Suprapubic skin (tissue), 4 donors: ENCODE data around the gene GIMAP5. TPM values are rescaled to one million over a fixed set of nuclear protein-coding genes. Genes with fewer than 3 reads are reported as not detected.
A peak's percentile ranks its signal among the peaks of the same experiment; 100 is the strongest.
"Not testable (repeated sequence)": the region's sequence is repeated elsewhere in the genome, so short reads cannot be mapped to it uniquely, and the experiment has no call there.

Source experiments
- DNase-seq, 2 donors: peaks; one replicate each; pipeline ENCODE4 v3.0.0-alpha.2; 2019; ENCODE audit warnings: low spot score in 2 of 2
- H3K27ac ChIP-seq: fragments of 200-600 bp; sonication (generic); one replicate; pipeline ENCODE4 v1.5.1; 2019
- H3K27me3 ChIP-seq: fragments of 200-600 bp; sonication (generic); one replicate; pipeline ENCODE4 v1.5.1; 2019
- H3K36me3 ChIP-seq: fragments of 200-600 bp; sonication (generic); one replicate; pipeline ENCODE4 v1.5.1; 2019
- H3K4me1 ChIP-seq: fragments of 200-600 bp; sonication (generic); one replicate; pipeline ENCODE4 v1.5.1; 2019
- H3K4me3 ChIP-seq: fragments of 200-600 bp; sonication (generic); one replicate; pipeline ENCODE4 v1.5.1; 2019; ENCODE audit warnings: mild to moderate bottlenecking
- H3K9me3 ChIP-seq: fragments of 200-600 bp; sonication (generic); one replicate; pipeline ENCODE4 v1.5.1; 2019
- CTCF ChIP-seq, 2 donors: fragments of 200-600 bp in 1 of 2; fragments of 450-650 bp in 1 of 2; sonication (generic) in 1 of 2; IDR thresholded peaks; one replicate each; pipeline ENCODE4 v1.5.1; 2016 to 2019; ENCODE audit warnings: antibody characterized with exemption in 2 of 2, mild to moderate bottlenecking in 1 of 2, moderate library complexity in 1 of 2
- EP300 ChIP-seq: sonication (generic); formaldehyde crosslinking; IDR thresholded peaks from one replicate; pipeline ENCODE4 v1.6.1; 2017; ENCODE audit warnings: antibody characterized with exemption
- POLR2A ChIP-seq, 2 donors: fragments of 450-650 bp; IDR thresholded peaks; one replicate each; pipeline ENCODE4 v1.6.1; 2017; ENCODE audit warnings: antibody characterized with exemption in 2 of 2, mild to moderate bottlenecking in 2 of 2, moderate library complexity in 2 of 2
- POLR2AphosphoS5 ChIP-seq, 3 donors: sonication (generic); formaldehyde crosslinking; IDR thresholded peaks; one replicate each; pipeline ENCODE4 v1.6.1; 2017; ENCODE audit warnings: antibody characterized with exemption in 3 of 3
- WGBS: methylation state at CpG from one replicate; pipeline ENCODE4 v1.1.5; 2018; 5-methylcytosine and 5-hydroxymethylcytosine counted together
- total RNA-seq, 4 donors: library from RNA; depleted of rRNA; stranded (reverse); fragments of >200 nt; gene quantifications; one replicate each; pipeline ENCODE4 v1.1.0, GENCODE V29; 2016

Gene GIMAP5
- total RNA-seq, 4 donors from 2014 or later = 2.8 to 15.0 (median 7.7) TPM

- TF ChIP-seq CTCF (IDR thresholded peaks at IDR 0.05) = no peak
- no peak for TF ChIP-seq POLR2AphosphoS5 (IDR thresholded peaks at IDR 0.05)
- no peak for TF ChIP-seq POLR2A (IDR thresholded peaks at IDR 0.05)
- TF ChIP-seq EP300 = no peak
- DNase-seq = no peak
- 69% methylated on average over 4 of the region's 4 CpGs for WGBS
- H3K27ac ChIP-seq = peak overlapping the region; percentile 41
- peaks cover 7% of the 10 kb centered on the region for H3K4me1 ChIP-seq
- H3K27me3 ChIP-seq = no peaks in the 10 kb centered on the region
- H3K4me3 ChIP-seq = no peak overlapping the region
- H3K36me3 ChIP-seq = no peaks in the 10 kb centered on the region
- H3K9me3 ChIP-seq = no peaks in the 10 kb centered on the region
Measured at GRCh38 chr7:150755473-150756099, 18.4 kb downstream of the GIMAP5 start.

GRCh38 chr7:150756166-150756565 is 18.9 kb downstream of the GIMAP5 start:
- Histone ChIP-seq H3K36me3 (no peaks in the 10 kb centered on the region), H3K4me1 (peaks cover 7% of the 10 kb centered on the region), H3K27ac (peak overlapping the region; percentile 41), H3K9me3 (no peaks in the 10 kb centered on the region), H3K27me3 (no peaks in the 10 kb centered on the region), H3K4me3 (no peak overlapping the region)
- no peak for DNase-seq
- TF ChIP-seq POLR2A (IDR thresholded peaks at IDR 0.05) = no peak
- WGBS = 62% methylated on average over 3 of the region's 3 CpGs

GRCh38 chr7:150756858-150757257 is 19.6 kb downstream of the GIMAP5 start:
- no peaks in the 10 kb centered on the region for H3K9me3 ChIP-seq
- peaks cover 7% of the 10 kb centered on the region for H3K4me1 ChIP-seq
- TF ChIP-seq POLR2A (IDR thresholded peaks at IDR 0.05) (no peak), CTCF (IDR thresholded peaks at IDR 0.05) (peak in 1 of 2 donors; percentile 14)
- H3K36me3 ChIP-seq = no peaks in the 10 kb centered on the region
- DNase-seq = no peak
- H3K4me3 ChIP-seq = no peak overlapping the region
- H3K27ac ChIP-seq = no peak overlapping the region
- H3K27me3 ChIP-seq = no peaks in the 10 kb centered on the region
- 28% methylated on average over 1 of the region's 1 CpG for WGBS

GRCh38 chr7:150759479-150759878 is 22.3 kb downstream of the GIMAP5 start:
- 86% methylated on average over 1 of the region's 1 CpG for WGBS
- H3K27me3 ChIP-seq = no peaks in the 10 kb centered on the region

GRCh38 chr7:150766334-150766709 is 29.1 kb downstream of the GIMAP5 start:
- Histone ChIP-seq H3K27ac (no peak overlapping the region), H3K4me1 (no peaks in the 10 kb centered on the region), H3K36me3 (no peaks in the 10 kb centered on the region), H3K9me3 (no peaks in the 10 kb centered on the region), H3K27me3 (no peaks in the 10 kb centered on the region), H3K4me3 (no peak overlapping the region)
- TF ChIP-seq POLR2AphosphoS5 (IDR thresholded peaks at IDR 0.05) = no peak
- no peak for TF ChIP-seq CTCF (IDR thresholded peaks at IDR 0.05)
- TF ChIP-seq EP300 = no peak
- TF ChIP-seq POLR2A (IDR thresholded peaks at IDR 0.05) = no peak
- no peak for DNase-seq

More at GRCh38 chr7:150759479-150759878, 22.3 kb downstream of the GIMAP5 start:
- H3K4me1 ChIP-seq = peaks cover 7% of the 10 kb centered on the region
- no peak overlapping the region for H3K4me3 ChIP-seq
- H3K9me3 ChIP-seq = no peaks in the 10 kb centered on the region
- H3K27ac ChIP-seq = no peak overlapping the region
- TF ChIP-seq POLR2AphosphoS5 (IDR thresholded peaks at IDR 0.05) = no peak
- no peak for TF ChIP-seq CTCF (IDR thresholded peaks at IDR 0.05)
- no peak for TF ChIP-seq POLR2A (IDR thresholded peaks at IDR 0.05)
- no peaks in the 10 kb centered on the region for H3K36me3 ChIP-seq
- no peak for DNase-seq

- DNase-seq = no peak
- 82% methylated on average over 4 of the region's 4 CpGs for WGBS
- Histone ChIP-seq H3K4me1 (no peaks in the 10 kb centered on the region), H3K9me3 (no peaks in the 10 kb centered on the region), H3K4me3 (no peak overlapping the region), H3K36me3 (no peaks in the 10 kb centered on the region), H3K27ac (no peak overlapping the region), H3K27me3 (no peaks in the 10 kb centered on the region)
- TF ChIP-seq CTCF (IDR thresholded peaks at IDR 0.05) (no peak), POLR2AphosphoS5 (IDR thresholded peaks at IDR 0.05) (no peak), POLR2A (IDR thresholded peaks at IDR 0.05) (no peak), EP300 (no peak)
Measured at GRCh38 chr7:150769768-150770167, 32.5 kb downstream of the GIMAP5 start.

- not testable (repeated sequence) for H3K27ac ChIP-seq, H3K4me1 ChIP-seq, H3K27me3 ChIP-seq, H3K36me3 ChIP-seq, DNase-seq, H3K4me3 ChIP-seq, H3K9me3 ChIP-seq
- 71% methylated on average over 1 of the region's 1 CpG for WGBS
Measured at GRCh38 chr7:150774131-150774530, 36.9 kb downstream of the GIMAP5 start.
